NCI-H146 treated with DMSO at 0.1 percent for 48 hours (cell line): ENCODE data around the gene UPK2.
"Not testable (repeated sequence)": the region's sequence is repeated elsewhere in the genome, so short reads cannot be mapped to it uniquely, and the experiment has no call there.

Source experiments
- DNase-seq: peaks from one replicate; lab custom pipeline; 2025; ENCODE audit not compliant: unreplicated experiment; lab: John Stamatoyannopoulos, UW

Gene UPK2

DNA sequence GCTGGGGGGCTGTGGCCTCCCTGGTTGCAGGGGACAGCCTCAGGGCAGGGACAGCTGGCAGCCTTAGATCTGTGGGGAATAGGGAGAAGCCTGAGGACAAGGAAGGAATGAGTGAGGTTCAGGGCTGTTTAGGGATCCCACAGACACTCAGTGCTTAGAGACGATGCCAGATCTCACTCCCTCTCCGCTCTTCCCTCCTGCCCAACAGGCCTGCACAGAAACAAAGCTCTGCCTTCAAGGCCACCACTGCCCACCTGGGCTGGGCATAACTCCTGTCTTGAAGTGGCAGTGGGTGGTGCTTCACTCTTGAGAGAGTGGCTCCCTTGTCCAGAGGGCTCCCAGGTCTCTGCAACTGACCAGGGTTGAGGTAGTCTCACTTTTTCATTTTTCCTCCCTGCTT lies 28.7 kb downstream of the UPK2 start:
- no peak for DNase-seq

GRCh38 chr11:118988280-118988679 lies 32.2 kb downstream of the UPK2 start:
- no peak for DNase-seq

- not testable (repeated sequence) for DNase-seq
Observed at GRCh38 chr11:118991486-118992038, 35.5 kb downstream of the UPK2 start.

DNA sequence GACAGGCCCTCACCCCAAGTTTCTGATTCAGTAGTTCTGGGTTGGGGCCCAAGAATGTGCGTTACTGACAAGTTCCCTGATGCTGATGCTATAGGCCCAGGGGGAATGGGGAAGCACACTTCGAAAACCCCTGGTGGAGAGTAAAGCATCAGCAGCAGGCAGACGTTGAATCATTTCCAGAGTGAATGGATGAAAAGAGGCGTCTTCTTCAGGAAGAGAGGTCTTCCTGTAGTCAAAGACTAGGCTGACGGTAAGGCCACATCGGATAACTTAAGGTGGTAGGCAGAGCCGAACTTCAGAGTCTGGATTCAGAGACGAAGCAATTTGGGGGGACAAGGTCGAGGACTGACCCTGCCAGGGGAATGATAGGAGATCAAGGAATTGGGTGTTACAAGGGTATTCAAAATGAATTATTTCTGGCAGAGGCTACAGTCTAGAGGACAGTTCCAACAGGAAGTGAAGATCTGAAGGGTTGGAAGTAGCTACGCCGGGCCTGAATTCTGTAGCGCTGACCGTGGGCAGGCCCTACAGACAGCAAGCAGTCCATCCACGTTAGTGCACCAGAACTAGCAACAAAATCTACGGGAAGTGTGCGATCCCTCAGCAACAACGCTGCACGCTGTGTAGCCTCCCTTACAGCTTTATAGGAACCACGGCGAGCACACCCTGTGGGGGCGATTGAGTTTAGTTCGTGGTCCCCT lies 41.0 kb downstream of the UPK2 start:
- peak; percentile 35 for DNase-seq

GRCh38 chr11:118997627-118998387 lies 41.7 kb downstream of the UPK2 start, which contains the start of gene CENATAC:
Gene CENATAC, plus strand, starts transcription at chr11:118998138. Its CDS starts 60 bp downstream, at chr11:118998198.
- peak; percentile 90 for DNase-seq

DNA sequence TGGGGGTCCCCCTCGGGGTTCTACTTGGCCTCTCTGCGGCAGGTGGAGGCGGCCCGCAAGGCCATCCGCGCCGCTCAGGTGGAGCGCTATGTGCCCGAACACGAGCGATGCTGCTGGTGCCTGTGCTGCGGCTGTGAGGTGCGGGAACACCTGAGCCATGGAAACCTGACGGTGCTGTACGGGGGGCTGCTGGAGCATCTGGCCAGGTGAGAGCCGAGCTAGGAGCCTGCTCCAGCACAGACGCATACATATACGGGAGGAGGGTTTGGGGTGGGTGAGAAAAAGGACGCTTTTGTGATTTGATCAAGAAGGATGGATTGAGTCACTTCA lies 42.3 kb downstream of the UPK2 start:
- DNase-seq, result peak; percentile 18

- no peak for DNase-seq
Observed at GRCh38 chr11:118998822-118999221, 42.7 kb downstream of the UPK2 start.

- no peak for DNase-seq
Observed at GRCh38 chr11:119000906-119001305, 44.8 kb downstream of the UPK2 start.

- no peak for DNase-seq
Observed at GRCh38 chr11:119006656-119007055, 50.6 kb downstream of the UPK2 start.
